HG02884 (cell line): ENCODE data around the gene LTBP2.
"Not testable (repeated sequence)": the region's sequence is repeated elsewhere in the genome, so short reads cannot be mapped to it uniquely, and the experiment has no call there.

ENCODE experiments used
- ATAC-seq: cut with Tn5 transposase; IDR thresholded peaks from one replicate; pipeline ENCODE4 v1.9.1; 2021; ENCODE audit warnings: mild to moderate bottlenecking, moderate library complexity; ENCODE audit not compliant: unreplicated experiment

The LTBP2 gene

GRCh38 chr14:74463697-74464096 lies 148.3 kb downstream of the LTBP2 start:
- ATAC-seq = no peak

DNA sequence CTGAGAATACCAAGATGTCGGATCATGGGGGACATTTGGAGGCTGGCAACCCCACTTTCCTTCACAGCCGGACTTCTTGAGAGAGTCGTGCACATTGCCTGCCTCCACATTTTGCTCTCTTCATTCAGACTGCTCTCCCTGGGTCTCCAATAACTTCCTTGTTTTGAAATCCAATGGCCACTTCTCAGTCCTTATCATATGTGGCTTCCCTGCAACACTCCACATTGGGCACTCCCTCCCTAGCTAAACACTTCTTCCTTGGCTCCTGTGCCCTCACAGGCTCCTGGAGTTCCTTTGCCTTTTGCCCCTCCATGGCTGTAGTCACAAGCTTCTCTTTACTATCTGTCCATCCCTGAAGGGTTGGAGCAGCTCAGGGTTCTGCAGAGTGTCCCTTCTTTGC lies 149.0 kb downstream of the LTBP2 start:
- no peak for ATAC-seq

DNA sequence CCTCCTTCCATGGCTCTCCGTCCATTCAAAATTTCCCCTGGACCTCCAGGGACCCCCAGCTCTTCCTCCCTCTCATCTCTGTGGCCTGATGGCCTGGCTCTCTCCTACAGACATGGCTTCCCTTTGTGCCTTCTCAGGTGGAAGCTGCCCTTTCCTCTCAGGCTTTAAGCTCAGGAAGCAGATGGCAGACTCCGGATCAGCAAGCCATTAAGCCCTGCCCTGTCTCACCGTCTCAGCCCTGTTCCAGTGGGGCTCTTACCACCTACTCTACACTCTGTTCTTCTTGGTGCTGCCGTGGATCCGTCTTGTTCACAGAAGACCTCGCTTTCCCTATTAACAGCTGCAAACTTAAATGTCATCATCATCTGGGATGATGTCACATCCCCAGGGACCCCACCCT lies 152.1 kb downstream of the LTBP2 start:
- no peak for ATAC-seq

DNA sequence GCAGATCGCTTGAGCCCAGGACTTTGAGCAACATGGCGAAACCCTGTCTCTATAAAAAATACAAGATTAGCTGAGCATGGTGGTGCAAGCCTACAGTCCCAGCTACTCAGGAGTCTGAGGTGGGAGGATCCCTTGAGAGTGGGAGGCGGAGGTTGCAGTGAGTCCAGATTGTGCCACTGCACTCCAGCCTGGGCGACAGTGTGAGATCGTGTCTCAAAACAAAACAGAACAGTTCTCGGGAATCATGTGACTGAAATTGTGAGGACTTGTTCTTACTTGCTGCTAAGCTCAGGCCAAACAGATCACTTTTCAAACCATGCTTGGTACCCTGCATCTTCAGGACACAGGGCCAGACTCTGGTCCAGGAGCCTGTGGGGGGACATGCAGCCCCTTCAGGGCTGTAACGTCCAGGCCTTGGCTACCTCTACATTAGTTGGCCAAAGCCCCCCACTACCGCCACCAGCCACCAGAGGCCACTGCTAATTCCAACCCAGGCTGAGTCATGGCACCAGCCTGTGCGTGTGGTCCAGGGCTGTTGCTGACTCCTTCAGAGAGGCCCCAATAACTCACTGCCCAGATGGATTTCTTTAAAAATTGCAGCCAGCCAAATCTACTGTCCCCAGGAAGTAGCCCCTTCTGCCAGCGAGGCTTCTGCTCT lies 152.6 kb downstream of the LTBP2 start:
- peak; percentile 48 for ATAC-seq

DNA sequence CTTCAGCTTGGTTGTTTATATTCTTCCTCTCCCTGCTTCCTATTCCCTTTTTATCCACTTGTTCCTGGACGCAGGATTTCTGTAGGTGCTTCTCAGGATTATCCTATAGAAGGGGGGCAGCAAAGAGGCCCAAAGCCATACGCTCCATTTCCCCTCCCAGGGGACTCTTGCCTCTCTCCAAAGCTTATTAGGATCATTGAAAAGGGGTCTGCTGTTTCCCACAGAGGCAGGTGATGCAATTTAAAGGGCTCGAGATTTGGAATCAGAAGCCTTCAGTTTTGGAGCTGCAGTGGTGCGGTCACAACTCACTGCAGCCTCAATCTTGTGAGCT lies 154.5 kb downstream of the LTBP2 start:
- ATAC-seq = no peak

DNA sequence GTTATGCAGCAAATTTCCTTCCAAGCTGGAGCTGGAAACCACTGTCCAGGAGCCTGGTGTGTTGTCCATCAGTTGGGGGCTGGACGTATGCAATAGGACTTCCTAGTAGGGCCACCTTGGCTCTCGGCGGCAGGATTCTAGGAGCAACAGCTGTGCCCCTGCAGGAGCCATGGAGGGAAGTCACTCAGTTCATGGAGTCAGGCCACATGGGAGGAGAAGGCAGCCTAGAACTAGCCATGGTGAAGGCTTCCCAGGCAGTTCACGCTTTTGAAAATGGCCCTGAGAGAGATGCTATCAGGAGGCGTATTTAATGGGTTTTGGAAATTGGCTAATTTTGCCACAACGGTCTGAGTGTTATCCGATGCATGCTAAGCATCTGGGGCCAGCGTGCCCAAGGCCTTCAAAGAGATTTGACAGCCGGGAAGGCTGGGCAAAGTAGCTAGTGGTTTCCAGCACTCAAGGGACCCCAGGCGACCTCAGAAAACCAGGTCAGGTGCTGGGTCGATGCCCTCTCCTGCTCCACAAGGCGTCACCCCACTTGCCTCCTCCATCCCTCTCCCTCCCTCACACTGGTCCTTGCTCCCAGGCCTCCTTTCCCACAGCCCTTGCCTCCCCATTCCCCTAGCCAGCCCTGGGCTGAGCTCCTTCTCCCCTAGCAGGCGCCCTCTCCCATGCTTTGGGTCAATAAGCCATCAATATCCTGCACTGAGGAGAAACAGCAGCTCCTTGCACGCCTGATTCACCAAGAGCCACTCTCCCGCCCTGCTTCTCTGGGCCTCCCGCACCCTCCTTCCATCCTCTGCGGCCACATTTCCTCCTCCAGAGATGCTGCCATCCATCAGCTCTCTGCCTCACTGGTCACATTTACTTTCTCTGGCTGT lies 155.1 kb downstream of the LTBP2 start:
- ATAC-seq = no peak

GRCh38 chr14:74454397-74454796 lies 157.6 kb downstream of the LTBP2 start:
- ATAC-seq = not testable (repeated sequence)
